Hepatocyte (in vitro differentiated cells): ENCODE data around the gene AHCYL2. TPM values are rescaled to one million over a fixed set of nuclear protein-coding genes. Genes with fewer than 3 reads are reported as not detected.

Experiments
- DNase-seq: peaks from one replicate; pipeline ENCODE4 v3.0.0-alpha.2; 2016; ENCODE audit warnings: low spot score
- H2AFZ ChIP-seq: fragments of 200-600 bp; sonication (generic); 2 replicates; pipeline ENCODE4 v1.6.0; 2016; ENCODE audit warnings: antibody characterized with exemption, mild to moderate bottlenecking
- H3K27ac ChIP-seq: fragments of 200-600 bp; sonication (generic); 2 replicates; pipeline ENCODE4 v1.5.1; 2016; ENCODE audit warnings: mild to moderate bottlenecking
- H3K27me3 ChIP-seq: fragments of 200-600 bp; sonication (generic); 2 replicates; pipeline ENCODE4 v1.6.1; 2016
- H3K36me3 ChIP-seq: fragments of 200-600 bp; sonication (generic); replicated peaks from 2 replicates; pipeline ENCODE4 v1.5.1; 2016; ENCODE audit warnings: low read depth; ENCODE audit not compliant: insufficient read depth
- H3K4me1 ChIP-seq: fragments of 200-600 bp; sonication (generic); 2 replicates; pipeline ENCODE4 v1.5.1; 2016; ENCODE audit warnings: mild to moderate bottlenecking, moderate library complexity; ENCODE audit not compliant: insufficient read depth
- H3K4me2 ChIP-seq: fragments of 200-600 bp; sonication (generic); 2 replicates; pipeline ENCODE4 v1.6.0; 2016
- H3K4me3 ChIP-seq: fragments of 200-600 bp; sonication (generic); 2 replicates; pipeline ENCODE4 v1.5.1; 2016; ENCODE audit warnings: mild to moderate bottlenecking
- H3K79me2 ChIP-seq: fragments of 200-600 bp; sonication (generic); 2 replicates; pipeline ENCODE4 v1.6.0; 2017; ENCODE audit warnings: mild to moderate bottlenecking
- H3K9me2 ChIP-seq: fragments of 200-600 bp; sonication (generic); replicated peaks from 2 replicates; pipeline ENCODE4 v1.6.0; 2017; ENCODE audit warnings: mild to moderate bottlenecking; ENCODE audit not compliant: insufficient read depth
- H3K9me3 ChIP-seq: fragments of 200-600 bp; sonication (generic); 2 replicates; pipeline ENCODE4 v1.5.1; 2016; ENCODE audit warnings: low read depth, mild to moderate bottlenecking
- H4K20me1 ChIP-seq: fragments of 200-600 bp; sonication (generic); 2 replicates; pipeline ENCODE4 v1.6.0; 2016; ENCODE audit warnings: mild to moderate bottlenecking; ENCODE audit not compliant: insufficient read depth, poor library complexity, severe bottlenecking
- CTCF ChIP-seq: fragments of 200-600 bp; sonication (generic); IDR thresholded peaks from 2 replicates; pipeline ENCODE4 v1.5.1; 2016; ENCODE audit warnings: antibody characterized with exemption, mild to moderate bottlenecking; ENCODE audit not compliant: poor library complexity
- EZH2 ChIP-seq: fragments of 200-600 bp; sonication (generic); IDR thresholded peaks from 2 replicates; pipeline ENCODE4 v1.6.1; 2016; ENCODE audit warnings: antibody characterized with exemption, mild to moderate bottlenecking, borderline replicate concordance
- EZH2phosphoT487 ChIP-seq: fragments of 200-600 bp; sonication (generic); IDR thresholded peaks from one replicate; pipeline ENCODE4 v1.6.1; 2018; ENCODE audit warnings: antibody characterized with exemption, mild to moderate bottlenecking, low read depth, moderate library complexity; ENCODE audit not compliant: unreplicated experiment, severe bottlenecking
- WGBS: methylation state at CpG from one replicate; pipeline ENCODE4 v1.1.6; 2016; ENCODE audit warnings: low lambda C conversion rate; ENCODE audit errors: missing lambda C conversion rate; 5-methylcytosine and 5-hydroxymethylcytosine counted together
- polyA plus RNA-seq: library from polyadenylated mRNA; unstranded; fragments of >200 nt; fragmentation: Nextera tagmentation; extraction: Ambion mirVana; gene quantifications from 2 replicates; pipeline ENCODE4 v1.2.1, GENCODE V29; 2016
- total RNA-seq: library from RNA; depleted of rRNA; stranded (reverse); fragments of >200 nt; gene quantifications from 2 replicates; pipeline ENCODE4 v1.2.3, GENCODE V29; 2014

AHCYL2 gene
- total and polyA plus RNA-seq, 2 experiments from 2014 or later: 13.7 to 20.0 TPM

GRCh38 chr7:129315960-129316359 lies 91.1 kb downstream of the AHCYL2 start:
- DNase-seq: no peak
- no peak overlapping the region for H3K4me3 ChIP-seq
- no peaks in the 10 kb centered on the region for H3K4me1 ChIP-seq
- TF ChIP-seq EZH2phosphoT487: no peak
- no peaks in the 10 kb centered on the region for H4K20me1 ChIP-seq
- no peaks in the 10 kb centered on the region for H3K9me3 ChIP-seq
- no peak overlapping the region for H3K27ac ChIP-seq
- no peak overlapping the region for H2AFZ ChIP-seq
- H3K79me2 ChIP-seq: no peaks in the 10 kb centered on the region
- no peaks in the 10 kb centered on the region for H3K36me3 ChIP-seq
- WGBS: 77% methylated on average over 2 of the region's 2 CpGs
- H3K9me2 ChIP-seq: no peaks in the 10 kb centered on the region
- no peak overlapping the region for H3K4me2 ChIP-seq
- H3K27me3 ChIP-seq: no peaks in the 10 kb centered on the region

GRCh38 chr7:129317450-129317849 lies 92.6 kb downstream of the AHCYL2 start:
- no peaks in the 10 kb centered on the region for H3K79me2 ChIP-seq
- H3K4me3 ChIP-seq: no peak overlapping the region
- TF ChIP-seq CTCF: no peak
- TF ChIP-seq EZH2phosphoT487: no peak
- no peak for TF ChIP-seq EZH2
- no peak overlapping the region for H3K4me2 ChIP-seq
- H3K4me1 ChIP-seq: no peaks in the 10 kb centered on the region
- H4K20me1 ChIP-seq: no peaks in the 10 kb centered on the region
- WGBS: 80% methylated on average over 2 of the region's 2 CpGs
- H3K9me2 ChIP-seq: no peaks in the 10 kb centered on the region
- no peaks in the 10 kb centered on the region for H3K27me3 ChIP-seq
- no peaks in the 10 kb centered on the region for H3K36me3 ChIP-seq
- H2AFZ ChIP-seq: no peak overlapping the region
- H3K27ac ChIP-seq: no peak overlapping the region
- DNase-seq: no peak
- no peaks in the 10 kb centered on the region for H3K9me3 ChIP-seq

GRCh38 chr7:129327076-129327475 lies 102.2 kb downstream of the AHCYL2 start:
- H3K36me3 ChIP-seq: no peaks in the 10 kb centered on the region
- no peak overlapping the region for H2AFZ ChIP-seq
- H3K9me2 ChIP-seq: no peaks in the 10 kb centered on the region
- no peak overlapping the region for H3K4me2 ChIP-seq
- no peaks in the 10 kb centered on the region for H3K79me2 ChIP-seq
- no peak for TF ChIP-seq CTCF
- no peak for TF ChIP-seq EZH2
- TF ChIP-seq EZH2phosphoT487: no peak
- no peaks in the 10 kb centered on the region for H3K27me3 ChIP-seq
- no peak for DNase-seq
- WGBS: 76% methylated on average over 1 of the region's 1 CpG
- H3K9me3 ChIP-seq: peaks cover 5% of the 10 kb centered on the region
- no peaks in the 10 kb centered on the region for H3K4me1 ChIP-seq
- no peak overlapping the region for H3K4me3 ChIP-seq
- H3K27ac ChIP-seq: no peak overlapping the region
- no peaks in the 10 kb centered on the region for H4K20me1 ChIP-seq

GRCh38 chr7:129332254-129333035 lies 107.6 kb downstream of the AHCYL2 start:
- Histone ChIP-seq H3K27ac (no peak overlapping the region), H3K4me2 (no peak overlapping the region), H3K4me3 (no peak overlapping the region), H2AFZ (no peak overlapping the region), H4K20me1 (no peaks in the 10 kb centered on the region), H3K9me3 (no peaks in the 10 kb centered on the region), H3K27me3 (no peaks in the 10 kb centered on the region), H3K4me1 (no peaks in the 10 kb centered on the region), H3K79me2 (no peaks in the 10 kb centered on the region), H3K36me3 (no peaks in the 10 kb centered on the region), H3K9me2 (no peaks in the 10 kb centered on the region)
- TF ChIP-seq EZH2phosphoT487: no peak
- TF ChIP-seq EZH2: no peak
- no peak for TF ChIP-seq CTCF
- WGBS: 87% methylated on average over 3 of the region's 3 CpGs
- DNase-seq: no peak
